Lung microvascular endothelial cell (primary cell): ENCODE data around the gene ADRA2A. TPM values are rescaled to one million over a fixed set of nuclear protein-coding genes. Genes with fewer than 3 reads are reported as not detected.

ENCODE experiments used
- total RNA-seq: library from RNA; depleted of rRNA; stranded (reverse); fragments of >200 nt; gene quantifications from 2 replicates; pipeline ENCODE4 v1.2.1, GENCODE V29; 2014

ADRA2A gene
- total RNA-seq, 1 donor from 2014 or later: under 0.01 TPM

Other genes with a start within 250 kb of the ADRA2A start
- gene PDCD4, start 205.1 kb upstream of the ADRA2A start, total RNA-seq: 102 and 172 TPM in 2 replicates
- 15.3 and 17.9 TPM in 2 replicates for gene BBIP1, start 157.8 kb upstream of the ADRA2A start, total RNA-seq
- gene SHOC2, start 157.4 kb upstream of the ADRA2A start, total RNA-seq: 34.4 and 56.3 TPM in 2 replicates